PC-3 (cell line): ENCODE data around the gene SVOPL.
"Not testable (repeated sequence)": the region's sequence is repeated elsewhere in the genome, so short reads cannot be mapped to it uniquely, and the experiment has no call there.

ENCODE experiments used
- CTCF ChIP-seq: fragments of 300-600 bp; sonication (generic); conservative IDR thresholded peaks from 2 replicates; pipeline ENCODE4 v1.5.1; 2017; ENCODE audit warnings: antibody characterized with exemption, low read depth, mild to moderate bottlenecking, low read length
- EZH2 ChIP-seq: fragments of 300-600 bp; sonication (generic); IDR thresholded peaks from one replicate; pipeline ENCODE4 v1.6.1; 2017; ENCODE audit warnings: antibody characterized with exemption, mild to moderate bottlenecking, low read length; ENCODE audit not compliant: unreplicated experiment
- EZH2phosphoT487 ChIP-seq: fragments of 300-600 bp; sonication (generic); IDR thresholded peaks from 2 replicates; pipeline ENCODE4 v1.6.1; 2018; ENCODE audit warnings: mild to moderate bottlenecking, antibody characterized with exemption, low read length, borderline replicate concordance

- TF ChIP-seq EZH2phosphoT487, CTCF, EZH2: not testable (repeated sequence)
Observed at GRCh38 chr7:138688037-138688436, 13.1 kb downstream of the SVOPL start.
